H1 (cell line): ENCODE results near the gene LGR4. TPM values are rescaled to one million over a fixed set of nuclear protein-coding genes. Genes with fewer than 3 reads are reported as not detected.

Experiments used
- CTCF ChIA-PET: fragments of 300-600 bp; sonication (Branson Sonifier 250); formaldehyde crosslinking; loops from one replicate; lab custom pipeline; 2021; ENCODE audit not compliant: partially characterized antibody; lab: Charles Lee
- POLR2A ChIA-PET: fragments of 300-600 bp; sonication (Branson Sonifier 250); formaldehyde crosslinking; loops from one replicate; lab custom pipeline; 2021; ENCODE audit warnings: inconsistent platforms; ENCODE audit not compliant: partially characterized antibody; lab: Charles Lee
- DNase-seq, 2 experiments: peaks; one replicate each; pipeline versions ENCODE4 v3.0.0 to v3.0.0-alpha.2; 2010 to 2022; ENCODE audit warnings: low spot score in 2 of 2, low read depth in 1 of 2, mixed read lengths in 1 of 2
- FAIRE-seq: peaks from 2 replicates; lab custom pipeline; 2011; peaks lifted over from hg19 to GRCh38; lab: Jason Lieb, UNC
- H2AFZ ChIP-seq: 2 replicates; pipeline ENCODE4 v1.8.1; 2012; ENCODE audit warnings: low read length, inconsistent platforms
- H2AK5ac ChIP-seq: 2 replicates; pipeline ENCODE4 v1.6.1; 2013; ENCODE audit warnings: low read depth, low read length
- H2BK120ac ChIP-seq: replicated peaks from 2 replicates; pipeline ENCODE3; 2013; ENCODE audit warnings: low read depth, low read length, inconsistent platforms
- H2BK12ac ChIP-seq: 2 replicates; pipeline ENCODE4 v1.6.1; 2013; ENCODE audit warnings: low read depth, low read length
- H2BK15ac ChIP-seq: 2 replicates; pipeline ENCODE4 v1.6.1; 2013; ENCODE audit warnings: low read length
- H2BK20ac ChIP-seq: 2 replicates; pipeline ENCODE4 v1.6.1; 2013; ENCODE audit warnings: low read length
- H2BK5ac ChIP-seq: 2 replicates; pipeline ENCODE4 v1.6.1; 2013; ENCODE audit warnings: low read depth, low read length
- H3K14ac ChIP-seq: 2 replicates; pipeline ENCODE4 v1.6.1; 2013; ENCODE audit warnings: inconsistent platforms; ENCODE audit not compliant: insufficient read length
- H3K18ac ChIP-seq: 2 replicates; pipeline ENCODE4 v1.6.1; 2013; ENCODE audit warnings: low read length; ENCODE audit errors: extremely low read depth
- H3K23ac ChIP-seq: 2 replicates; pipeline ENCODE4 v1.6.1; 2013; ENCODE audit warnings: inconsistent platforms; ENCODE audit not compliant: insufficient read length
- H3K23me2 ChIP-seq: 2 replicates; pipeline ENCODE4 v1.6.1; 2013; ENCODE audit warnings: low read depth, low read length
- H3K27ac ChIP-seq: 2 replicates; pipeline ENCODE4 v1.6.1; 2011; ENCODE audit warnings: low read depth, low read length, inconsistent platforms
- H3K27me3 ChIP-seq, 4 experiments: replicated peaks in 1 of 4; 1 replicate in 1 of 4; 2 replicates in 3 of 4; pipeline versions ENCODE4 v1.6.1 to v1.8.1; 2011 to 2013; ENCODE audit warnings: low read length in 3 of 4, mild to moderate bottlenecking in 3 of 4, inconsistent platforms in 2 of 4, mixed read lengths in 2 of 4, moderate library complexity in 1 of 4; ENCODE audit not compliant: control insufficient read depth in 3 of 4, insufficient read depth in 3 of 4; ENCODE audit errors: extremely low read depth in 1 of 4
- H3K36me3 ChIP-seq, 4 experiments: 2 replicates each; pipeline versions ENCODE4 v1.6.1 to v1.8.1; 2011 to 2013; ENCODE audit warnings: mild to moderate bottlenecking in 4 of 4, low read length in 3 of 4, moderate library complexity in 2 of 4, control low read depth in 1 of 4, inconsistent platforms in 1 of 4; ENCODE audit not compliant: insufficient read depth in 4 of 4, control insufficient read depth in 2 of 4
- H3K4ac ChIP-seq: replicated peaks from 2 replicates; pipeline ENCODE3; 2013; ENCODE audit warnings: low read length, low read depth, mixed read lengths, inconsistent platforms; ENCODE audit not compliant: insufficient read length
- H3K4me1 ChIP-seq, 4 experiments: replicated peaks in 1 of 4; 1 replicate in 1 of 4; 2 replicates in 3 of 4; pipeline versions ENCODE4 v1.6.1 to v1.8.1; 2011 to 2013; ENCODE audit warnings: low read length in 3 of 4, inconsistent platforms in 2 of 4, mixed read lengths in 1 of 4; ENCODE audit not compliant: insufficient read depth in 4 of 4, control insufficient read depth in 3 of 4
- H3K4me2 ChIP-seq, 2 experiments: 2 replicates each; pipeline versions ENCODE4 v1.6.1 to v1.8.1; 2011 to 2013; ENCODE audit warnings: low read depth in 2 of 2, low read length in 2 of 2, control low read depth in 1 of 2, inconsistent platforms in 1 of 2, mild to moderate bottlenecking in 1 of 2; ENCODE audit not compliant: insufficient read depth in 1 of 2
- H3K4me3 ChIP-seq, 4 experiments: fragments of 200-600, 300-600 bp in 1 of 4; sonication (generic), shearing (Covaris generic), sonication (Bioruptor Twin) in 1 of 4; 2 replicates each; pipeline versions ENCODE4 v1.5.1 to v1.8.1; 2011 to 2016; ENCODE audit warnings: low read length in 4 of 4, low read depth in 3 of 4, control low read depth in 2 of 4, inconsistent platforms in 2 of 4, mild to moderate bottlenecking in 2 of 4, mixed read lengths in 1 of 4, moderate library complexity in 1 of 4; ENCODE audit not compliant: insufficient read depth in 2 of 4; ENCODE audit errors: extremely low read depth in 1 of 4
- H3K56ac ChIP-seq: replicated peaks from 2 replicates; pipeline ENCODE3; 2013; ENCODE audit warnings: low read depth, mild to moderate bottlenecking, mixed read lengths, low read length, inconsistent platforms; ENCODE audit not compliant: insufficient read length
- H3K79me1 ChIP-seq: 2 replicates; pipeline ENCODE4 v1.6.1; 2013; ENCODE audit warnings: low read depth, low read length, control low read depth
- H3K79me2 ChIP-seq, 2 experiments: 2 replicates each; pipeline versions ENCODE4 v1.6.1 to v1.8.1; 2012 to 2013; ENCODE audit warnings: low read length in 2 of 2, mild to moderate bottlenecking in 2 of 2, inconsistent platforms in 1 of 2; ENCODE audit not compliant: insufficient read depth in 2 of 2, control insufficient read depth in 1 of 2
- H3K9ac ChIP-seq, 4 experiments: replicated peaks in 1 of 4; 1 replicate in 1 of 4; 2 replicates in 3 of 4; pipeline versions ENCODE4 v1.6.1 to v1.8.1; 2011 to 2013; ENCODE audit warnings: low read depth in 3 of 4, low read length in 3 of 4, control low read depth in 2 of 4, mild to moderate bottlenecking in 2 of 4, moderate library complexity in 2 of 4, inconsistent platforms in 1 of 4; ENCODE audit errors: extremely low read depth in 1 of 4
- H3K9me3 ChIP-seq, 2 experiments: 2 replicates each; pipeline versions ENCODE4 v1.6.1 to v1.8.1; 2012 to 2013; ENCODE audit warnings: mild to moderate bottlenecking in 2 of 2, moderate library complexity in 2 of 2, control low read depth in 1 of 2, inconsistent platforms in 1 of 2, low read depth in 1 of 2, low read length in 1 of 2, mixed read lengths in 1 of 2; ENCODE audit not compliant: insufficient read depth in 2 of 2
- H4K20me1 ChIP-seq, 2 experiments: replicated peaks in 1 of 2; 2 replicates each; pipeline versions ENCODE3 to v1.8.1; 2011 to 2013; ENCODE audit warnings: inconsistent platforms in 2 of 2, low read length in 2 of 2, mild to moderate bottlenecking in 1 of 2; ENCODE audit not compliant: insufficient read depth in 2 of 2, control insufficient read depth in 1 of 2
- H4K5ac ChIP-seq: 2 replicates; pipeline ENCODE4 v1.6.1; 2013; ENCODE audit warnings: low read length, low read depth, mixed read lengths, inconsistent platforms; ENCODE audit not compliant: insufficient read length
- H4K8ac ChIP-seq: 2 replicates; pipeline ENCODE4 v1.8.0; 2013; ENCODE audit warnings: mild to moderate bottlenecking, moderate library complexity, low read length, inconsistent platforms; ENCODE audit not compliant: insufficient read depth; ENCODE audit errors: extremely low read depth
- H4K91ac ChIP-seq: replicated peaks from 2 replicates; pipeline ENCODE3; 2013; ENCODE audit warnings: low read length, mixed read lengths, inconsistent platforms; ENCODE audit not compliant: insufficient read length
- CTBP2 ChIP-seq: IDR thresholded peaks from 2 replicates; pipeline ENCODE4 v1.7.0; 2011; ENCODE audit warnings: borderline replicate concordance, mild to moderate bottlenecking, moderate library complexity, mixed read lengths, low read length; ENCODE audit not compliant: insufficient read depth, insufficient read length
- EP300 ChIP-seq, 2 experiments: IDR thresholded peaks; 1 replicate in 1 of 2; 2 replicates in 1 of 2; pipeline ENCODE4 v1.6.1; 2011 to 2012; ENCODE audit warnings: low read depth in 2 of 2, low read length in 2 of 2, mild to moderate bottlenecking in 2 of 2, borderline replicate concordance in 1 of 2, inconsistent platforms in 1 of 2, moderate library complexity in 1 of 2
- JUN ChIP-seq: IDR thresholded peaks from 2 replicates; pipeline ENCODE4 v1.6.1; 2011; ENCODE audit warnings: low read depth, mild to moderate bottlenecking, improper control_type of control experiment, low read length
- JUND ChIP-seq: IDR thresholded peaks from 2 replicates; pipeline ENCODE4 v1.6.1; 2011; ENCODE audit warnings: mild to moderate bottlenecking, improper control_type of control experiment, low read length
- NRF1 ChIP-seq: IDR thresholded peaks from 2 replicates; pipeline ENCODE4 v1.6.1; 2011; ENCODE audit warnings: mild to moderate bottlenecking, low read depth, low read length, improper control_type of control experiment
- PHF8 ChIP-seq: fragments of 200-600 bp; sonication (generic); conservative IDR thresholded peaks from 2 replicates; pipeline ENCODE4 v1.7.1; 2012; ENCODE audit warnings: low read depth, mild to moderate bottlenecking, inconsistent platforms, low read length, moderate library complexity
- RFX5 ChIP-seq: IDR thresholded peaks from 2 replicates; pipeline ENCODE4 v1.6.1; 2011; ENCODE audit warnings: low read depth, low read length, improper control_type of control experiment, borderline replicate concordance
- TCF12 ChIP-seq: IDR thresholded peaks from 2 replicates; pipeline ENCODE4 v1.6.1; 2011; ENCODE audit warnings: low read depth, mild to moderate bottlenecking, low read length
- USF2 ChIP-seq: IDR thresholded peaks from 2 replicates; pipeline ENCODE4 v1.6.1; 2011; ENCODE audit warnings: low read length, improper control_type of control experiment
- ZNF274 ChIP-seq: IDR thresholded peaks from 2 replicates; pipeline ENCODE4 v1.7.0; 2012; ENCODE audit warnings: low read length, borderline replicate concordance; ENCODE audit errors: extremely low read depth
- WGBS, 2 experiments: shearing (Covaris generic) in 1 of 2; methylation state at CpG; one replicate each; pipeline versions ENCODE4 v1.1.6 to v1.1.7; 2013 to 2015; ENCODE audit warnings: low lambda C conversion rate in 2 of 2, mixed read lengths in 2 of 2, inconsistent platforms in 1 of 2, low coverage in 1 of 2, missing lambda C conversion rate in 1 of 2; ENCODE audit not compliant: insufficient replicate concordance in 2 of 2, insufficient coverage in 1 of 2, insufficient read length in 1 of 2; ENCODE audit errors: extremely low coverage in 1 of 2, missing lambda C conversion rate in 1 of 2; 5-methylcytosine and 5-hydroxymethylcytosine counted together
- polyA plus RNA-seq, 7 experiments: library from polyadenylated mRNA; depleted of rRNA in 3 of 7; stranded (reverse) in 5 of 7; unstranded in 2 of 7; fragments of >200 nt in 5 of 7; fragments of 200-250 nt in 2 of 7; gene quantifications; 1 replicate in 5 of 7; 2 replicates in 1 of 7; 4 replicates in 1 of 7; pipeline versions ENCODE4 v1.2.1 to v1.2.3, GENCODE V29; 2011 to 2013; ENCODE audit warnings: missing spikeins in 2 of 7, mixed read lengths in 2 of 7
- total RNA-seq: library from RNA; stranded (reverse); fragmentation: NEBNext Ultra II Directional; extraction: Animal tissue kit (Norgen Biotek cat#: 25700); gene quantifications from 2 replicates; pipeline ENCODE4 v1.2.1, GENCODE V29; 2021

Gene LGR4
- total and polyA plus RNA-seq, 2 of the 8 experiments (the other 6 are each of a cell fraction or from before 2014, with no cell fraction given), result 26.6 to 61.7 TPM

GRCh38 chr11:27481992-27482391 is 9.4 kb upstream of the LGR4 start:
- H4K5ac ChIP-seq, result no peak overlapping the region
- CTCF ChIA-PET, result interaction anchor here (2.4 to 8.4 kb wide), 3 partner anchors 16 to 110 kb away, joined by 7 to 86 read pairs (median 55); no protein-coding TSS in a partner anchor
- no peak overlapping the region for H3K4me2 ChIP-seq
- no peak overlapping the region for H4K91ac ChIP-seq
- no peak overlapping the region for H3K4me3 ChIP-seq
- H2BK12ac ChIP-seq, result no peak overlapping the region
- no peak overlapping the region for H3K23ac ChIP-seq
- no peak overlapping the region for H2AFZ ChIP-seq
- H3K27me3 ChIP-seq, result no peaks in the 10 kb centered on the region
- DNase-seq, result no peak
- peaks cover 0 to 4% (median 2%) of the 10 kb centered on the region in 4 experiments; a peak in 3 of 7 replicates for H3K4me1 ChIP-seq
- no peak overlapping the region for H3K27ac ChIP-seq
- POLR2A ChIA-PET, result interaction anchor here (0.9 kb wide), 1 partner anchor 9 kb away, joined by 3 read pairs; the partner anchor contains the start of gene LGR4
- H2BK15ac ChIP-seq, result no peak overlapping the region
- no peak overlapping the region for H3K9ac ChIP-seq
- no peak overlapping the region for H3K56ac ChIP-seq
- no peaks in the 10 kb centered on the region for H3K79me2 ChIP-seq
- H3K23me2 ChIP-seq, result no peaks in the 10 kb centered on the region; the same call in 1 of the 2 replicates
- no peaks in the 10 kb centered on the region for H3K79me1 ChIP-seq
- FAIRE-seq, result no peak
- H3K36me3 ChIP-seq, result no peaks in the 10 kb centered on the region
- no peak overlapping the region for H3K18ac ChIP-seq
- 90 to 100% methylated on average over 3 to 4 of the region's 4 CpGs for WGBS, 2 experiments
- H2BK20ac ChIP-seq, result no peak overlapping the region
- no peak overlapping the region for H2AK5ac ChIP-seq
- no peaks in the 10 kb centered on the region for H4K20me1 ChIP-seq
- H2BK120ac ChIP-seq, result no peak overlapping the region
- H3K14ac ChIP-seq, result no peak overlapping the region
- no peaks in the 10 kb centered on the region for H3K9me3 ChIP-seq
- H3K4ac ChIP-seq, result no peak overlapping the region
- no peak overlapping the region for H4K8ac ChIP-seq
- no peak overlapping the region for H2BK5ac ChIP-seq
- TF ChIP-seq CTBP2, result no peak
- TF ChIP-seq USF2, result no peak
- TF ChIP-seq ZNF274, result no peak
- TF ChIP-seq JUND, result no peak
- TF ChIP-seq PHF8, result no peak
- TF ChIP-seq RFX5, result no peak
- no peak for TF ChIP-seq JUN
- TF ChIP-seq NRF1, result no peak
- no peak for TF ChIP-seq TCF12
- no peak for TF ChIP-seq EP300 (IDR thresholded peaks at IDR 0.05; ENCODE audit: borderline replicate concordance in 1 of 2, low read depth in 2 of 2, low read length in 2 of 2)
